Transverse colon (tissue), 4 donors: Measurements from ENCODE around the gene ZFP90. TPM values are rescaled to one million over a fixed set of nuclear protein-coding genes. Genes with fewer than 3 reads are reported as not detected.

Experiments
- DNase-seq: peaks from one replicate; pipeline ENCODE4 v3.0.0-alpha.2; 2019
- H3K27ac ChIP-seq, 4 donors: fragments of 200-600 bp; sonication (generic); 2 replicates each; pipeline ENCODE4 v1.5.1; 2016 to 2018; ENCODE audit warnings: inconsistent platforms in 4 of 4
- H3K27me3 ChIP-seq: fragments of 200-600 bp; sonication (generic); 2 replicates; pipeline ENCODE4 v1.5.1; 2017; ENCODE audit warnings: inconsistent platforms
- H3K36me3 ChIP-seq, 4 donors: fragments of 200-600 bp; sonication (generic); 2 replicates each; pipeline ENCODE4 v1.5.1; 2017 to 2019; ENCODE audit warnings: inconsistent platforms in 4 of 4
- H3K4me1 ChIP-seq, 4 donors: fragments of 200-600 bp; sonication (generic); 2 replicates each; pipeline ENCODE4 v1.5.1; 2017 to 2020; ENCODE audit warnings: inconsistent platforms in 4 of 4
- H3K4me3 ChIP-seq, 4 donors: fragments of 200-600 bp; sonication (generic); 1 replicate in 1 of 4; 2 replicates in 3 of 4; pipeline versions ENCODE4 v1.5.1 to v1.6.1; 2017 to 2019; ENCODE audit warnings: inconsistent platforms in 4 of 4
- H3K9me3 ChIP-seq, 2 donors: fragments of 200-600 bp; sonication (generic); 2 replicates each; pipeline ENCODE4 v1.5.1; 2017 to 2019; ENCODE audit warnings: inconsistent platforms in 2 of 2
- CTCF ChIP-seq, 5 experiments: fragments of 200-600 bp in 3 of 5; fragments of 450-650 bp in 2 of 5; sonication (generic) in 3 of 5; IDR thresholded peaks; 1 replicate in 2 of 5; 2 replicates in 3 of 5; pipeline ENCODE4 v1.5.1; 2016 to 2017; ENCODE audit warnings: antibody characterized with exemption in 5 of 5, inconsistent platforms in 3 of 5, mild to moderate bottlenecking in 2 of 5, moderate library complexity in 1 of 5
- EP300 ChIP-seq: sonication (generic); formaldehyde crosslinking; IDR thresholded peaks from one replicate; pipeline ENCODE4 v1.6.1; 2017; ENCODE audit warnings: antibody characterized with exemption, low read depth
- POLR2A ChIP-seq: fragments of 450-650 bp; IDR thresholded peaks from one replicate; pipeline ENCODE4 v1.6.1; 2016; ENCODE audit warnings: antibody characterized with exemption, mild to moderate bottlenecking, moderate library complexity
- POLR2AphosphoS5 ChIP-seq, 3 donors: sonication (generic); formaldehyde crosslinking; IDR thresholded peaks; one replicate each; pipeline ENCODE4 v1.6.1; 2016; ENCODE audit warnings: antibody characterized with exemption in 3 of 3
- WGBS, 2 donors: methylation state at CpG; one replicate each; pipeline ENCODE4 v1.1.5; 2018; ENCODE audit warnings: low coverage in 1 of 2; 5-methylcytosine and 5-hydroxymethylcytosine counted together
- in situ Hi-C, 4 donors: fragments of 200-750 bp; cut with MboI; loops; one replicate each; pipeline versions ENCODE4 v1.15.0 to v1.15.1; 2017; ENCODE audit warnings: low sequenced_read_pairs in 3 of 4, low pct_ligation_motif_present in 1 of 4, low pct_unique_long_range_greater_than_20kb in 1 of 4
- intact Hi-C: fragments of 100-400 bp; cut with DNase I; formaldehyde crosslinking; loops from one replicate; pipeline ENCODE4 v1.15.1; 2023; ENCODE audit warnings: low total_unique reads
- total RNA-seq, 4 donors: library from RNA; depleted of rRNA; stranded (reverse); fragments of >200 nt; gene quantifications; one replicate each; pipeline ENCODE4 v1.1.0, GENCODE V29; 2016

Gene ZFP90
- total RNA-seq, 4 donors from 2014 or later: 10.1 to 78.2 (median 16.4) TPM

GRCh38 chr16:68499006-68499405 lies 40.1 kb upstream of the ZFP90 start:
- no peaks in the 10 kb centered on the region for H3K4me1 ChIP-seq
- WGBS, 2 donors: 13 to 26% methylated on average over 3 to 5 of the region's 5 CpGs
- H3K27me3 ChIP-seq: no peaks in the 10 kb centered on the region
- no peak for TF ChIP-seq POLR2AphosphoS5 (IDR thresholded peaks at IDR 0.05)
- no peak for TF ChIP-seq POLR2A
- TF ChIP-seq CTCF (IDR thresholded peaks at IDR 0.05): no peak
- no peak for TF ChIP-seq EP300
- H3K9me3 ChIP-seq: no peaks in the 10 kb centered on the region
- no peak for DNase-seq
- H3K4me3 ChIP-seq: no peak overlapping the region
- no peak overlapping the region for H3K27ac ChIP-seq
- intact Hi-C loops: no loop called here
- in situ Hi-C loops: no loop called here
- H3K36me3 ChIP-seq: no peaks in the 10 kb centered on the region

DNA sequence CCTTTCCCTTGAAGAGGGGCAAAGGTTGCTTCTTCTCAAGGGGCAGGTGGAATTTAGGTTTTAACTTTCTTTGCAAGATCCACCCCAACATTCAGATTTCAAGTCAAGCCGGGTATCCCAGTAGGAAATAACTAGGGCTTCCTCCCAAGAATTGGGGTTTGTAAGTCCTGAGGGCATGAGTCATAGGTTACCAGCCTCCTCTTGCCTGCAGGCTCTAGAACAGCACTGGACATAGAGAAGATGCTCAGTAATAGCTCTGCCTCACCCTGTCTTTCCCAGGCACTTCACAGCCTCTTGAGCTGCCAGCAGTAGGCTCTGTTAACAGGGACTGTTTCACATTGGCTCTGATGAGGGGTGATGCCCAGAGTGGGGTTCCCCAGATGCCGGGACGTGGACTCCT lies 35.8 kb upstream of the ZFP90 start:
- in situ Hi-C loops: loop anchor here in 2 of 4 donors (10.0 to 25.0 kb wide), 2 partner anchors 99 to 116 kb away; no protein-coding TSS in a partner anchor
- H3K9me3 ChIP-seq: no peaks in the 10 kb centered on the region
- no peaks in the 10 kb centered on the region for H3K4me1 ChIP-seq
- DNase-seq: no peak
- no peak overlapping the region for H3K27ac ChIP-seq
- TF ChIP-seq POLR2AphosphoS5 (IDR thresholded peaks at IDR 0.05) (no peak), CTCF (IDR thresholded peaks at IDR 0.05) (no peak), POLR2A (no peak), EP300 (no peak)
- H3K27me3 ChIP-seq: no peaks in the 10 kb centered on the region
- 86% methylated on average over 3 of the region's 3 CpGs; no CpG with 5 or more reads in 1 of the 2 donors for WGBS, 2 donors
- intact Hi-C loops: no loop called here
- H3K4me3 ChIP-seq: no peak overlapping the region
- H3K36me3 ChIP-seq: no peaks in the 10 kb centered on the region

DNA sequence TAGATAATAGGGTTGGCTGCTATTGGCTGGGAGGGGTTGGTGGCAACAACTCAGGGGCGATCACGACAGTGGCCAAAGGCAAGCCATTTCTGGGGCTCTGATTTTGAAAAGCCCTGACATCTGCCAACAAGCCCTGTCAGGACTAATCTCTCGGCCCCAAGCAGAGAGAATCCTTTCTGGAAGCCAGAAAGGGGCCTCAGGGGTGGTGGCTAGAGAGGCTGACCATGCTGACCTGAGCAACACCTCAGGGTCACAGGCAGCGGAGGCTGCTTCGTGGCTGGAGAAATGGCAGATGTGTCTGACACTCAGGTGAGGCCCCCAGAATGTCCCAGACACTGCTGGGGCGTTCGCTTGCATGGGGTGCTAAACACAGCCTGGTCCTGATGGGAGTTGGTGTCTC lies 35.0 kb upstream of the ZFP90 start:
- in situ Hi-C loops: loop anchor here in 2 of 4 donors (10.0 to 25.0 kb wide), 2 partner anchors 99 to 117 kb away; no protein-coding TSS in a partner anchor
- Histone ChIP-seq H3K36me3 (no peaks in the 10 kb centered on the region), H3K9me3 (no peaks in the 10 kb centered on the region), H3K4me3 (no peak overlapping the region), H3K27ac (no peak overlapping the region), H3K27me3 (no peaks in the 10 kb centered on the region), H3K4me1 (no peaks in the 10 kb centered on the region)
- WGBS, 2 donors: 73 to 80% methylated on average over 3 to 7 of the region's 7 CpGs
- TF ChIP-seq POLR2A (no peak), CTCF (IDR thresholded peaks at IDR 0.05) (no peak), POLR2AphosphoS5 (IDR thresholded peaks at IDR 0.05) (no peak), EP300 (no peak)
- intact Hi-C loops: no loop called here
- DNase-seq: no peak

- Histone ChIP-seq H3K27ac (no peak overlapping the region), H3K9me3 (no peaks in the 10 kb centered on the region), H3K36me3 (no peaks in the 10 kb centered on the region), H3K27me3 (peaks cover 7% of the 10 kb centered on the region), H3K4me1 (peaks cover 0 to 10% (median 2%) of the 10 kb centered on the region in 4 donors), H3K4me3 (no peak overlapping the region)
- no peak for DNase-seq
- TF ChIP-seq EP300: no peak
- no peak for TF ChIP-seq CTCF (IDR thresholded peaks at IDR 0.05)
- TF ChIP-seq POLR2AphosphoS5 (IDR thresholded peaks at IDR 0.05): no peak
- no peak for TF ChIP-seq POLR2A
- 70 to 76% methylated on average over 6 to 10 of the region's 10 CpGs for WGBS, 2 donors
- intact Hi-C loops: no loop called here
- in situ Hi-C loops: loop anchor here in 2 of 4 donors (10.0 to 25.0 kb wide), 2 partner anchors 102 to 119 kb away; no protein-coding TSS in a partner anchor
Measured at GRCh38 chr16:68506331-68507053, 32.6 kb upstream of the ZFP90 start.
